ENCODE results near the gene GABBR2. TPM values are rescaled to one million over a fixed set of nuclear protein-coding genes. Genes with fewer than 3 reads are reported as not detected.

GABBR2 gene
- total RNA-seq, 1 experiment from 2014 or later, result 6.3 TPM

- CTCF ChIA-PET, result interaction anchor here (0.5 to 0.6 kb wide), 2 partner anchors 135 to 1422 kb away, joined by 3 to 6 read pairs; no protein-coding TSS in a partner anchor
- intact Hi-C loops (cut with micrococcal nuclease; ENCODE audit: unreplicated experiment), result no loop called here
- Histone ChIP-seq H3K27ac (ENCODE audit: low read length) (no peak overlapping the region), H3K9me3 (ENCODE audit: control insufficient read depth, insufficient read depth, low read depth, low read length) (no peaks in the 10 kb centered on the region), H3K4me3 (ENCODE audit: low read depth in 2 of 2, low read length in 2 of 2) (no peak overlapping the region), H3K4me1 (ENCODE audit: control insufficient read depth, insufficient read depth, low read length) (no peaks in the 10 kb centered on the region), H3K36me3 (ENCODE audit: control insufficient read depth, insufficient read depth, low read length) (no peaks in the 10 kb centered on the region), H3K27me3 (ENCODE audit: control insufficient read depth, insufficient read depth, low read length) (no peaks in the 10 kb centered on the region)
- no peak for TF ChIP-seq REST (IDR thresholded peaks at IDR 0.05; ENCODE audit: insufficient read depth in 1 of 2, low read depth in 2 of 2, low read length in 1 of 2)
- TF ChIP-seq CTCF (IDR thresholded peaks at IDR 0.05), result peak; percentile 42
- POLR2A ChIA-PET, result no interaction called here
- no TSS peak for BruUV-seq (replicated peaks)
- DNase-seq (ENCODE audit: low read depth, low spot score) (no peak), ATAC-seq (no peak)
- in situ Hi-C loops (cut with HindIII; ENCODE audit: low pct_unique_long_range_greater_than_20kb, low sequenced_read_pairs), result no loop called here
Measured at GRCh38 chr9:98523231-98523901, 185.4 kb downstream of the GABBR2 start.

- DNase-seq (ENCODE audit: low read depth, low spot score), result no peak
- Histone ChIP-seq H3K27ac (ENCODE audit: low read length) (no peak overlapping the region), H3K9me3 (ENCODE audit: control insufficient read depth, insufficient read depth, low read depth, low read length) (no peaks in the 10 kb centered on the region), H3K4me3 (ENCODE audit: low read depth in 2 of 2, low read length in 2 of 2) (no peak overlapping the region), H3K4me1 (ENCODE audit: control insufficient read depth, insufficient read depth, low read length) (no peaks in the 10 kb centered on the region), H3K36me3 (ENCODE audit: control insufficient read depth, insufficient read depth, low read length) (no peaks in the 10 kb centered on the region), H3K27me3 (ENCODE audit: control insufficient read depth, insufficient read depth, low read length) (no peaks in the 10 kb centered on the region)
- CTCF ChIA-PET, result interaction anchor here (0.6 kb wide), 1 partner anchor 1421 kb away, joined by 3 read pairs; no protein-coding TSS in a partner anchor
- TF ChIP-seq SIN3A (IDR thresholded peaks at IDR 0.05; ENCODE audit: borderline replicate concordance, insufficient read depth, low read depth, low read length) (no peak), REST (IDR thresholded peaks at IDR 0.05; ENCODE audit: insufficient read depth in 1 of 2, low read depth in 2 of 2, low read length in 1 of 2) (no peak), CTCF (IDR thresholded peaks at IDR 0.05) (no peak), POLR2AphosphoS5 (IDR thresholded peaks at IDR 0.05; ENCODE audit: low read depth, low read length) (no peak), TCF7L2 (IDR thresholded peaks at IDR 0.05; ENCODE audit: low read depth, low read length) (no peak)
- in situ Hi-C loops (cut with HindIII; ENCODE audit: low pct_unique_long_range_greater_than_20kb, low sequenced_read_pairs) (no loop called here), intact Hi-C loops (cut with micrococcal nuclease; ENCODE audit: unreplicated experiment) (no loop called here)
- ATAC-seq, result no peak
- no TSS peak for BruUV-seq (replicated peaks)
- POLR2A ChIA-PET, result no interaction called here
Measured at GRCh38 chr9:98522487-98522886, 186.2 kb downstream of the GABBR2 start.
